NK-92 (cell line): ENCODE data around the gene ARL4D.
"Not testable (repeated sequence)": the region's sequence is repeated elsewhere in the genome, so short reads cannot be mapped to it uniquely, and the experiment has no call there.

ENCODE experiments used
- DNase-seq: peaks from one replicate; lab custom pipeline; 2025; ENCODE audit not compliant: unreplicated experiment; lab: John Stamatoyannopoulos, UW

The ARL4D gene

DNA sequence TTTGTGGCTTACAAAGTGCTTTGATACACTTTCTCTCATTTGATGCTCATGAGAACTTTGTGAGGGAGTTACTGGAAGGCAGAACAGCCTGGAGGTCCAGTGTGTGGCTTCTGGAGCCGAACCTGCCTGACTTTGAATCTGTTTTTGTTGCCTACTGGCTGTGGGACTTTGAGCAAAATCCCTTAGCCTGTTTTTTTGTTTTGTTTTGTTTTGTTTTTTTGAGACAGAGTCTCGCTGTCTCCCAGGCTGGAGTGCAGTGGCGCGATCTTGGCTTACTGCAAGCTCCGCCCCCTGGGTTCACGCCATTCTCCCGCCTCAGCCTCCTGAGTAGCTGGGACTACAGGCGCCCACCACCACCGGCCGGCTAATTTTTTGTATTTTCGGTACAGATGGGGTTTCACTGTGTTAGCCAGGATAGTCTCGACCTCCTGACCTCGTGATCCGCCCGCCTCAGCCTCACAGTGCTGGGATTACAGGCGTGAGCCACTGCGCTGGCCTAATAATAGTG is 20.6 kb downstream of the ARL4D start:
- DNase-seq = not testable (repeated sequence)

DNA sequence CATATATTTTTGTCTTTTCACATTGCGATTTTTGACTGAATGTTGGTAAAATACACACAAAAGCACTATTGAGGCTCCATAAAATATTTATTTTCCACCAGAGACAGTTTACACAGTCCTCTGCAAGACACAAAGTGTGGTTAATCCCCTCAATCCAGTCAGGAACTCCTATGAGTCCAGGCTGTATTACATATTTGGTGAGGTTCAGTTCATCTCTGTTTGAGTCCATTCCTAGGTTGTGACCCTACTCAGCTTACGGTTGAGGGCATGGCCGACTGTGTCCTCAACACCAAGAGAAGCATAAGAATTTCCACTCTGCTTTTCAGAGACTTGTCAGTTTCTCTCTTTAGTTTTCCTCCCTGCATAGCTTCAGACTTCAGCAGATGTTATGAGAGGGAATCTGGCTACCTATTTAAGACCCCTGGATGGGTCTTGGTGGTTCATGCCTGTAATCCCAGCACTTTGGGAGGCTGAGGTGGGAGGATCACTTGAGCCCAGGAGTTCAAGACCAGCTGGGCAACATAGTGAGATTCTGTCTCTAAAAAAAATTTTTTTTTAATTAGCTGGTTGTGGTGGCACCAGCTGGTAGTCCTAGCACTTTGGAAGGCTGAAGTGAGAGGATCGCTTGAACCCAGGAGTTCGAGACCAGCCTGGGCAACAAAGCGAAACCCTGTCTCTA is 25.1 kb downstream of the ARL4D start:
- DNase-seq = no peak

DNA sequence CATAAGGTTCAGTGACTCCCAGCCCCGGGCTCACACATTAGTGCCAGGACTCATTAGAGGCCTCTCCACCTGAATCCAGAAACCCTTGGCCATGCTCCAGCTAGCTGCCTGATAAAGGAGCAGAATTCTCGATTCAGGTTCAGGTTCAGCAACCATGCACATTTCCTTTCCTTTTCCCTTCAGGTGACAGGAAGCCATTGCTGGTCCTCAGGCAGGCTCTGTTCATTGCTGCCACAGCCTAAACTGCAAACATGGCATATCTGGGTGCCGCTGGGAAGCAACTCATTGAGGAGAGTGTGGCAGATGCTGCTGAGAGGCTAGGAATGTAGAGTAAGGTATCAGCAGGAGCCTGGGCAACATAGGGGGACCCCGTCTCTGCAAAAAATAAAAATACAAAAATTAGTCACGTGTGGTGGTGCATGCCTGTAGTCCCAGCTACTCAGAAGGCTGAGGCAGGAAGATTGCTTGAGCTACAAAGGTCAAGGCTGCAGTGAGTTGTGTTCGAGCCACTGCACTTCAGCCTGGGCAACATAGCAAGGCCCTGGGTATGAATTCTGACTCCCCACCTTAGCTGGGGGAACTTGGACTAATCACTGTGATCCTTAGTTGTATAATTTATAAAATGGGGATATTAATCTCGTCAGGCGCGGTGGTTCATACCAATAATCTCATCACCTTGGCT is 28.7 kb downstream of the ARL4D start:
- DNase-seq = no peak

DNA sequence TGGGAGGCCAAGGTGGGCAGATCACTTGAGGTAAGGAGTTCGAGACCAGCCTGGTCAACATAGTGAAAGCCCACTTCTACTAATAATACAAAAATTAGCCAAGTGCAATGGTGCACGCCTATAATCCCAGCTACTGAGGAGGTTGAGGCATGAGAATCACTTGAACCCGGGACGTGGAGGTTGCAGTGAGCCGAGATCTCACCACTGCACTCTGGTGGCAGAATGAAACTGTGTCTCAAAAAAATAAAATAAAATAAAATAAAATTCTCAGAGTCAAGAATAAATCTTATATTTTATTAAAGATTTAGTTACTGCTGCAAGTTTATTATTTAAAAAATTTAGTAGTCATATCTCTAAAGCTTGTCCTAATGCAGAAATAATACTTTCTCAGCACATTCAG is 29.7 kb downstream of the ARL4D start:
- no peak for DNase-seq

DNA sequence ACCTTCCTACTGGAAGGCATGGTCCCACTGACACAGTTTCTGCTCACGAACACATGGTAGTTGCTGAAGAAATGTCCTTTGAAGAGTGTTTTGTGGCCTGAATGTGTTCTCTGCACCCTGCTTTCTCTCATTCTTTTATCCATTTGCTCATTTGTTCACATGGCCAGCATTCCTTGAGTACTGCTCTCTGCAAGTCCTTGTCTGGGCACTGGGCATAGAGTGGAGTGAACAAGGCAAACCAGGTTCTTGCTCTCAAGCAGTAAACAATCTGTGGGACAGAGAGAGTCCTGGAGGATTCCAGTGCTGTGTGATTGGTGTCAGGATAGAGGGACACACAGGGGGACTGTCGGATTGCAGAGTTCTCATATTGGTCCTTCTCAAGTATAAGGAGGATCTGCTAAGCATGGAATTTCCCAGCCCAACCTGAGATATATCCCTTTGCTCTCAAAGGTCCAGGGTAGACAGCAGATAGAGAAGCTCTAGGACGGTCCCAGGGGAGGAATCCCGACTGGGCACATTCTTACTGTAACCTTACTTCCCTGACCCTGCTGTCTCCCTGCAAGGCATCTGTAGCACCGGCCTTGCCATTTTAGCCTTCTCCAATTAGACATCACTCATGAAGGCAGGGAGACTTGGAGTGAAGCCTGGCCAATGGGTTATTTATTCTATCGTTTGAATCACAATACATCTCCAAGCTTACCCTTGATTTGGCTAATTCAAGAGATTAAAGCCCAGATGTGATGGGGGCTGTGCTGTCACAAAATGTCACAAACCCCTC is 32.3 kb downstream of the ARL4D start:
- DNase-seq = no peak

DNA sequence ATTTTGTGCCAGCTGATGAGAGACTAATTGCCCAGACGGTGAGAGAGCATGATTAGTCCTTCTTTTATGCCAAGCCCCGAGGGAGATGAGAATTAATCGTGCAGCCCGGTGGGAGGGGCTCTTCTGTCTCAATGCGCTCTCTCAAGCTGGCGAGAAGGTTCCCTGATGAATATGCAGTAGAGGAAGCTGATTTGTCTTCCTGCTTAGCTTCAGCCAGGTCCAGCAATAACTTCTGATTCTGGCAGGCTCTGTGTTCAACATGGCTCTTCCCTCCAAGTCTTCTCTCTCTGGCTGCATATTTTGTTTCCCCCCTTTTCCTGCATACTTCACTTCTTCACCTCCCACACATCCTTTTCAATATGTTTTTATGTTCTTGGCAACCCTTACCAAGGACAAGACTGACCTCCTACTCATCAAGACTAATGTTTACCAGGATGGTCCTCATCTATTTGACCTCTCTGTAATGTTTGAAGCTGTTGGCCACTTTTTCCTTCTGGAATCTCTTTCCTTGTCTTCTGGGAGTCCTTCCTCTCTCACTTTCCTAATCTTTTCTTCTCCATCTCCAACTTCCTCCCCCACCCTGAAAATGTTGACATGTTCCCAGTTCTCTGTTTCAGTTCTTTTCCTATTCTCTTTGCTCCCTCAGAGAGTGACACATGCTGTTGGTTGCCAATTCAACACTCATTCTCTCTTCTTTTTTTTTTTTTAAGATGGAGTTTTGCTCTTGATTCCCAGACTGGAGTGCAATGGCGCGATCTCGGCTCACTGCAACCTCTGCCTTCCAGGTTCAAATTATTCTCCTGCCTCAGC is 33.1 kb downstream of the ARL4D start:
- no peak for DNase-seq

DNA sequence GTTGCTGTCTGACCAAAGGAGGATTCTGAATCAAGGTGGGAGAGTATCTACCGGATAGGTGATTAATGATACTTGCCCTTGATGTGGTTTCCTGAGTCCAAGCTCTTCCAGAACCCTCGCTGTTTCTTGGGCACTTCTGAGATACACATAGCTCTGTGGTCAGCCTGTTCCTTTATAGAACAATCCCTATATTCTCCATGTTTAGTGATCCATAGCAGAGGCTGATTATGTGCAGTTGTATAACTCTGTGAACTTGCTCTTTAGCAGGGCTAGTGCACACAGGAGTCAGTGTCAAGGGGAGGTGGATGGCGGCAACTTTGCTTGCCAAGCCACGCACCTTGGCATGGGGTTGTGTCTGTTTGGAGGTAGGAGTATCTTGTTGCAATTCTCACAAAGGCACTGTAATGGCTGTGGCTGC is 36.1 kb downstream of the ARL4D start:
- no peak for DNase-seq

DNA sequence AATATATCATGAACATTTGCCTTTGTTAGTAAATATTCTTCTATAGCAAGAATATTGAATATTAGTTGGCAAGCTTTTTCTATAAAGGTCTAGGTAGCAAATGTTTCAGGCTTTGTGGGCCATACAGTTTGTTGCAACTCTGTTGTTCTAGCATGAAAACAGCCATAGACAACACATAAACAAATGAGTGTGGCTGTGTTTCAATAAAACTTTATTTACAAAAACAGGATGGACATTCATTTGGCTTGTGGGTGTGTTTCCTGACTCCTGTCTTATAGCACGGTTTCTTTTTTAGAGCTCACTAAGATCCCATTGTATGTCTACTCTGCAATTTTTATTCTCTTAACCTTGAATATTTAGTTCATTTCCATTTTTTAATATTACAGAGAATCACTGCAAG is 39.0 kb downstream of the ARL4D start:
- DNase-seq = no peak

DNA sequence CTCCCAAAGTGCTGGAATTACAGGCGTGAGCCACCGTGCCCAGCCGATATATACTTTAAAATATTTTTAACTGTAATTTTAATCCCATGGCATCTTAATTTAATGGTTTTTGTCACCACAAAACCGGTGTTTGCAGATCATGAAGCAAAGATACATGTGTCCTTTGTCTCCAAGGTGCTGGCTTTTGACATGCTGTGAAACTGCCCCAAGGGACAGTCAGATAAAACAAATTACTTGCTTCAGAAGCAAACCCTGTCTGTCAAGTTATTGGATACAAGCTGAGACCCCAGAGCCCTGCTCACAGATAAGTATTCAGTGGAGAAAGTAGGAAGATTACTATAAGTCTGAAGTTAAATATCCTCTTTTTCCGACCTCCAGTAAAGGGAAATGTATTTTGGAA is 39.8 kb downstream of the ARL4D start:
- DNase-seq = no peak

DNA sequence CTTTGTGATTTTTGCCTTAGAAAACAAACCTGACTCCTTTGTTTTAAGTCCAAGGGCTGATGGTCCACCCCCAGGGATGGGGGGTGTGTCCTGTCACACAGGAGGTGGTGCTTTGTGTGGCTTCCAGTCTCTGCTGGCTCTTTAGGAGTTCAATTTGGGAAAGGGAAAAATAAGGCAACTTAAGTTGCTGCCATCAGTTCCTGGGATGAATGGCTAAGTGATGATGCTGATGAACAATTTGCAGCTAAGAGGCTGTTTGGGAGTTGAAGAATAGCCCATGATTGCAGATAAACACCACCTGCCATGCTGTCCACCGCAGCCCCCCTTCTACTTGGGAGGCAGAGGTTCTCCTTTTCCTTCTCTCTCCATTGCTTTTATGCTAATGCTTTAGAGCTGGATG is 40.2 kb downstream of the ARL4D start:
- no peak for DNase-seq

DNA sequence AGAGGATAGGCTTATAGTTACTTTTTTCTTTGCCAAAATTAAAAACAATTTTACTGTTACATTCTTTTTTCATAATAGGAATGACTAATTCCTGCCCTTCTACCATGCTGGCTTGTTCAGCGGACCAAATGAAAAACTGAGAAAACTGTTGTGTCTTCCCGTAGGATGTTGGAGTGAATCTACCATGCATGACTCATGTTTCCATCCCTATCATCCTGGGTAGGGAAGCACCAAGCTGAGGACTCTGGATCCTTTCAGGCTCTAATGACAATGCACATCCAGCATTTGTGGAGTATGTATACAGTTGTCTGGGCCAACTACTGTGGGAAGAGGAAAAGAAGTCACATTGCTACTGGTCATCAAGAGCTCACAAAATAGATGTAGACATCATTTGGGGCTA is 43.9 kb downstream of the ARL4D start:
- no peak for DNase-seq

DNA sequence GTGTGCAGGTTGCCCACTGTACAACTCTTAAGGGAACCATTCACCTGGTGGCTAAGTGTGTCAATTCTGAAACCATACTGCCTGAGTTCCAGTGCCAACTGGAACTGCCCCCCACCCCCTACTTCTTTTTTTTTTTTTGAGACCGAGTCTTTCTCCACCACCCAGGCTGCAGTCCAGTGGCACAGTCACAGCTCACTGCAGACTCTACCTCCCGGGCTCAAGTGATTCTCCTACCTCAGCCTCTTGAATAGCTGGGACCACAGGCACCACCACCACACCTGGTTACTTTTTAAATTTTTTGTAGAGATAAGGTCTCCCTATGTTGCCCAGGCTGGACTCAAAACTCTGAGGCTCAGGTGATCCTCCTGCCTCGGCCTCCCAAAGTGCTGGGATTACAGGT is 44.6 kb downstream of the ARL4D start:
- DNase-seq = no peak

DNA sequence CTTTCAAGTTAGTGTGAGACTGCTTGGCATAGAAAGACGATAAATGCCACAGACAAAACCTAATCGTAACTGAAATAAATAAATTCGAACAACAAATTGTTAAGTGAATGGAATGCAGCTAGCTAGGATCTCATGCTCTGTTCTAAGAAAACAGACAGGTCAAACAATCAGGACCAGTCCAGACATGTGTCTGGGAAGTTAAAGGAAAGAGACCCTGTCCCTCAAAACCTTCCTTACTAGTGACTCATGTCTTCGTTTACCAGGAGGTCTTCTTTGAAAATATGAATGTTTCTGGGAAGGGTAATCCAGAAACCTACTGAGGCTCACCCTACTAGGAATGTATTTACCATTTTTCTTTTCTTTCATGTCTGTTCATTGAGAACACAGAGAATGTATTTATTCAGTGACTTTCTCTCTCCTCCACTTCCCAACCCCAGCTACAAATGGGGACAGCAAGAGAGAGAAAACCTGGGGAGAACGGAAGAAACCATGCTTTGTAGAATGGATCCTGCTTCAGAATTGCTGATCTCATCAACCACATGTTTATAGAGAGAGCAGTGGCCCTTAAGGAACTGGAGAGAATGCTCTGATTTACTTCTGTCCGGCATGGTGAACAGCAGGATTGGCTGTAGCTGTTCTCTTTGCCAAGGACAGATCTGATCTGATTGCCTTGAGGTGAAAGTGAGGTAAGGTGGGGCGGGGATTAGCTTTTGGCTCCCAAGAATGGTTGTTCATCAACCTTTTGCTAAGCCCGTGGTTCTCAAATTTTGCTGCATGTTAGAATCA is 45.6 kb downstream of the ARL4D start:
- no peak for DNase-seq

DNA sequence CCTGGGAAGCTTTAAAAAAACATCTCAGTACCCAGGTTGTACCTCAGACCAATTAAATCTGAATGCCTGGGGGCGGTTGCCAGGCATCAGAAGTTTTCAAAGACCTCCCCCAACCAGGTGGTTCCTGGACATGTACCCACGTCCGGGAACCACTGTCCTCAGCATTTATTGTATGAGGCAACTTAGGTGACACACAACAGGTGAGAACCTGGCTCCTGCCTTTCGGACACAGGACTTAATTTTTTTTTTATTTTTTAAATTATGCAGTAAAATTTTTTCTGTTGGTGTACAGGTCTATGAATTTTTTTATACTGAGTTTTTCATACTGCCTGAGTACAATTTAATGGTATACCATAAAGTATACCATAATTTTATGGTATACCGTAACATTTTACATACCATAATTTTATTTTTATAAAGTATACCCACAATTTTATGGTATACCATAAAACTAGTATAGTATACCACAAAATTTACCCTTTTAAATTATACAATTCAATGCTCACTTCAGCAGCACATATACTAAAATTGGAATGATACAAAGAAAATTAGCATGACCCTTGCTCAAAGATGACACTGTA is 46.3 kb downstream of the ARL4D start:
- no peak for DNase-seq

DNA sequence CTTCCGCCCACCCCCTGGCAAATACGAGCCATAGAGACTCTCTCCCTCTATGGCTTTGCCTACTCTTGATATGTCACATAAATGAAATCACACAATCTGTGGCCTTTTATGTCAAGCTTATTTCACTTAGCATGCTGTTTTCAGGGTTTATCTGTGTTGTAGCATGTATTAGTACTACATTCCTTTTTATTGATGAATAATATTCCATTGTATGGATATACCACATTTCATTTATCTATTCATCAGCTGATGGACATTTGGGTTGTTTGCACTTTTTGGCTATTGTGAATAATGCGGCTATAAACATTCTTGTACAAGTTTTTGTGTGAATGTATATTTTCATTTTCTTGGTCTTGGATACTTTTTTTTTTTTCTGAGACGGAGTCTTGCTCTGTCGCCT is 48.0 kb downstream of the ARL4D start:
- DNase-seq = no peak

DNA sequence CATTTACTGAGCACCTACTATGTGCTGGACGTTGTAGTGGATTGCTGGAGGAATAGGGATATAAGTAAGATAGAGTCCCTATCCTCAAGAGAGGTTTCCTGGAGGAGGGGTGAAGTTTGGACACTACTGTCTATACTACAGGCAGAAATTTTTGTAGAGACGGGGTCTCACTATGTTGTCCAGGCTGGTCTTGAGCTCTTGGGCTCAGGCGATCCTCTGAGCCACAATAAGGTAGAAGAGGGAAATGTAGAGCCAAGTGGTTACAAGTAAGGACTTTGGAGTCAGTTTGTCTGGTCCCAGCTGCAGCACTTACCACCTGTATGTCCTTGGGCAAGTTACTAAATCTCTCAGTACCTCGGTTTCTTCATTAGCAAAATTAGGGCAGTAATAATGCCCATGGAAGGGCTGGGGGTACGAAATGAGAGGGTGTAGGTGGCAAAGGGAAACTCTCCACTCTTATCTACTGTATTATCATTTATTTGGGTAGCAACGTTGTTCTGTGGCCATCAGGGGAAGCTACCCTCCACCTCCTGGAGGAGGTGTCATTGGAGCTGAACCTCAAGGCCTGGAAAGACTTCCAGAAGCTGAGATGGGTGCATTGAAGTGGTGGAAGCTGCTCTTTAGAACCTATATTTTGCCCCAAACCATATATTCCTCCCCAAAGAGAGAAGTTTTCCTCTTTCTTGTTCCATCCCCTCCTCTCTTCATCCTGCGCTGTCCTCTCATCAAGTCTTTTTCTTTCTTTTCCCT is 50.1 kb downstream of the ARL4D start:
- DNase-seq = no peak

DNA sequence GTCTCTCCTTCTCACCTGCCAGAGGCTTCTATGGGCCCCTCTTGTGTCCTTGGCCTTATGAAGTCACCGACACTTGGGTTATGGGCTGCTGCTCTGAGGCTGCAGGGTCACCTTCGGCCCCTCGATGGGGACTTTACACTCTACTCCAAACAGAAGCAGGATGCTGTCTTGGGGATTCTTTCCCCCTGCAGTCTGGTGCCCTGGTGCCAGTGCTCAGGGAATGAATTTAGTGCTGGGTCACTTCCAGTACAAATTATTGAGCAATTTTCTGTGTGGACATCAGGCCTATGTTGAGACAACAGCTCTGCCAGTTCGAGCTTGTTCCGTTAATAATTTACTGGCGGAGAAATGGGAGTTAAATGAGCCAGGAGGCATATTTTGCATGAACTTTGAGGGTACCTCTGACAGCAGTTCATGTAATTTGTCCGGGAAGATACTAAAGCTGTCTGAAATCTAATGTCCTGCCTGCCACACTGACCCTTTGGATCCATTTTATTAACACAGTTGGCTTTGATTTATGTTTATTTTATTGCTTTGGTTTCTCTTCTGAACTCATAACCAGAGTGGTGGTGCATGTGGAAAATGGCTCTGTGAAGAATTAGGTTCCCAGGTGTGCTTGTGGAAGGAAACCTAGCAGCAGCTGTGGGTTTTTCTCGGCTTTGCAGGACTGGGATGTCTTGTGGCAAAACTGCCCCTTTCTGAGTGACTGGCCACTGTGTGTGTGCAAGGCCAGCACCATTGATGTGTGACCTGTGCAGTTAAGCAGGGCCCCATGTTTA is 50.9 kb downstream of the ARL4D start:
- DNase-seq = no peak
